Measurements from ENCODE around the gene TAC3.
A peak's percentile ranks its signal among the peaks of the same experiment; 100 is the strongest.
"Not testable (repeated sequence)": the region's sequence is repeated elsewhere in the genome, so short reads cannot be mapped to it uniquely, and the experiment has no call there.

Gene TAC3

DNA sequence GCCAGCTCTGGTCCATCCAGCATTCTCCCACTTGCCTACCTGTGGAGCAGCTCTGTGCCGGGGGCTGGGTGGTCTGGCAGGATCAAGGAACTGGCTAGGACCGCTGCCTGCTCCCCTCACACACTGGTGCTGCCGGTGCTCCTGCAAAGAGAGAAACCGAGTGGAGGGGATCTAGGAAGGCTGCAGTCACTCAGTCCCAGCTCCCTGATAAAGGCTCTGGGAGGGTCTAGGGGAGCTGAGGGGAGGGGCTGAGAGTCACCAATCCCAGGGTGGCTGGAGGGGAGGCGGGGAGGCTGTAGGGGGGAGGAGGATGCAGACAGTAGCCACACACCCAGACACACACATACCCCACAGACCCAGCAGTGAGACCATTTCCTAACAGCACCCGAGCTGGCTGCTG lies at the start of gene TAC3:
Gene TAC3, minus strand, starts transcription at position 182 of the 400 bp plus-strand sequence. CDS start 732 bp downstream, outside the sequence.
- H3K9me3 ChIP-seq (ENCODE audit: control insufficient read depth in 1 of 2, low read length in 2 of 2), result no peaks in the 10 kb centered on the region
- no peaks in the 10 kb centered on the region for H3K4me1 ChIP-seq (ENCODE audit: control insufficient read depth in 1 of 2, insufficient read depth in 2 of 2, low read length in 2 of 2)
- no peak within 1 kb of the TSS for H3K27ac ChIP-seq (ENCODE audit: low read length)
- no peak within 1 kb of the TSS for H3K4me3 ChIP-seq (ENCODE audit: low read depth in 1 of 2, low read length in 2 of 2)
- H3K27me3 ChIP-seq (ENCODE audit: low read depth, low read length), result no peaks in the 10 kb centered on the region
- H3K36me3 ChIP-seq (ENCODE audit: control insufficient read depth in 1 of 2, insufficient read depth in 2 of 2, low read length in 2 of 2), result no peaks in the 10 kb centered on the region

DNA sequence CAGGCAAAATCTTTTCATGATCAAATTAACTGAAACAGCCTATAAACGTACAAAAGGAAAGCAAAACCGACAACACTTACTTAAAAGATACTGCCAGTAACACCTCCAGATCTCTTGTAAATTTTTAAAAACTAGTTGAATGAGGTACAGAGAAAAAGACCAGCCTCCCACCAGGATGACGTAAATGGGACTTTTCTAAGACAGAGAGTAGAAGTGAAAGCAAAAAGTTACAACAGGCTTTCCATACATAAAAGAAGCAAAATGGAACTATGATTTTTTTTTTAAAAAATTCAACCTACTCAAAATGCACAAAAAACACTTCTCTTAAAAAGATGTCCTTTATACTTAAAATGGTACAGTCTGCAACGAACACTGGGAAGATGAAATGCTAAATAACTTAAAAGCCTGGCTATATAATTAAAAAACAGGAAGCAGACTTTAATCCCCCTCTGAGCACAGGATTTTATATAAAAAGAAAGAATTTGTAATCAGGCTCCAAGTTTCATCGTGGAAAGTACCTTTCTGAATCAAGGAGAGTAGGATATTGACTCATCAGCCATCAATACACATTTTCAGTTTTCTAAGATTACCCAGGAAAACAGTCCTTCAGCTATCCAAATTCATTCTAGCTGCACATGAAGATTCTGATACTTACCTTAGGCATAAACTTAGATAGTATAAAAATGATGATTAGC lies 47.8 kb upstream of the TAC3 start:
- H3K27ac ChIP-seq (ENCODE audit: low read length), result peak overlapping the region; percentile 33
- H3K9me3 ChIP-seq (ENCODE audit: control insufficient read depth in 1 of 2, low read length in 2 of 2), result no peaks in the 10 kb centered on the region
- H3K27me3 ChIP-seq (ENCODE audit: low read depth, low read length), result no peaks in the 10 kb centered on the region
- peaks cover 0 to 1% of the 10 kb centered on the region in 2 donors for H3K4me1 ChIP-seq (ENCODE audit: control insufficient read depth in 1 of 2, insufficient read depth in 2 of 2, low read length in 2 of 2)
- no peak overlapping the region for H3K4me3 ChIP-seq (ENCODE audit: low read depth in 1 of 2, low read length in 2 of 2)
- peaks cover 6 to 18% of the 10 kb centered on the region in 2 donors for H3K36me3 ChIP-seq (ENCODE audit: control insufficient read depth in 1 of 2, insufficient read depth in 2 of 2, low read length in 2 of 2)

DNA sequence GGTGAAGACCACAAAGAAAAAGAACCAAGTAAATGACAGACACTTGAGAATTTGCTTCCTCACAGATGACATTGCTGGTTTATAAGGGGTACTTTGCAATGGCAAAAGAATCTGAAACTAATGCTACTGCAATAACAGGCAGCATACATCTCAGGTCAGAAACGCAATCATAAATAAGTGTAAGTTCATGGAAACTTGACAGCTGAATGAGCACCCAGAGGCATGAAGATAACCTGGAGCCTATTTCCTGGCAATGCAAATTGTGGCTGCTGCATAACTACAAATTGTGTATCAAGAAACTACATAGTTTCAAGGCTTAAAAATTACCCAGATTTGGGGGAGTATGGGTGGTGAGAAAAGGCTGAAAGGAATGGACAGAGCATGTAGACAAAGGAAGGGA lies 42.1 kb upstream of the TAC3 start:
- H3K36me3 ChIP-seq (ENCODE audit: control insufficient read depth in 1 of 2, insufficient read depth in 2 of 2, low read length in 2 of 2), result peaks cover 10 to 14% of the 10 kb centered on the region in 2 donors

DNA sequence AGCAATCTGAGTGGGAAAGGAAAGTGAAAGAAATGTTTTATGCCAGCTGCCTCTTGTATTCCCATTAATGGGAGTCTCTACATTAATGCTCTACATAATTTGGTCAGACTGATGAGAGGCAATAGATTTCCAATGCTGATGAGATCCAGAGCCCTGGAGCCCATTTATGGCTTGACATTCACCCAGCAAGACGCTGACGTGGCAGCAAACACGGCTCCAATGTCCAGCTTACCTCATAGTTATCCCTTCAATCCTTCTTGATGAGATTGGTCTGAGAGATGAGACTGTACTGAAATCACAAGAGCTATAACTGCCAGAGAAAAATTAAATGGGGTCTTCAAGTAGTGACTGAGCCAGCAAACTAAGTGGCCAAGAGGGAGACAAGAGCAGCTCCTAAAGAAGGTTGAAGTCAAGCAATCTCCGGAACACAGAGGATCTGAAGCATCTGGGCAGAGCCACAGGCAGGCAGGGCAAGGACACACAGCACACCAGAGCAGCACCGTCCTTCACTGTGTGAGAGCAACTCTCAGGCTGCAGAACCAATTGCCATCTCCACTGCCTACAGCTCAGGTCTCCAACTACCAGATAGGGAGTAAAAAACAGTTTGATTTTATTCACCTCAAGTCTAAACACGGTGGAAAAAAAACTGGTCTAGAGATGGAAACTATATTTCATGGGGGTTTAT lies 40.9 kb upstream of the TAC3 start:
- H3K27me3 ChIP-seq (ENCODE audit: low read depth, low read length), result no peaks in the 10 kb centered on the region
- H3K9me3 ChIP-seq (ENCODE audit: control insufficient read depth in 1 of 2, low read length in 2 of 2), result no peaks in the 10 kb centered on the region
- peaks cover 10 to 14% of the 10 kb centered on the region in 2 donors for H3K36me3 ChIP-seq (ENCODE audit: control insufficient read depth in 1 of 2, insufficient read depth in 2 of 2, low read length in 2 of 2)
- H3K4me3 ChIP-seq (ENCODE audit: low read depth in 1 of 2, low read length in 2 of 2), result peak overlapping the region in 1 of 2 donors; percentile 12
- H3K4me1 ChIP-seq (ENCODE audit: control insufficient read depth in 1 of 2, insufficient read depth in 2 of 2, low read length in 2 of 2), result peaks cover 0 to 21% of the 10 kb centered on the region in 2 donors
- peak overlapping the region; percentile 78 for H3K27ac ChIP-seq (ENCODE audit: low read length)

More for the DNA sequence above, 42.1 kb upstream of the TAC3 start:
- no peaks in the 10 kb centered on the region for H3K9me3 ChIP-seq (ENCODE audit: control insufficient read depth in 1 of 2, low read length in 2 of 2)
- H3K27me3 ChIP-seq (ENCODE audit: low read depth, low read length), result no peaks in the 10 kb centered on the region
- H3K4me1 ChIP-seq (ENCODE audit: control insufficient read depth in 1 of 2, insufficient read depth in 2 of 2, low read length in 2 of 2), result peaks cover 0 to 21% of the 10 kb centered on the region in 2 donors
- no peak overlapping the region for H3K4me3 ChIP-seq (ENCODE audit: low read depth in 1 of 2, low read length in 2 of 2)
- no peak overlapping the region for H3K27ac ChIP-seq (ENCODE audit: low read length)

- no peak overlapping the region for H3K4me3 ChIP-seq (ENCODE audit: low read depth in 1 of 2, low read length in 2 of 2)
- H3K27me3 ChIP-seq (ENCODE audit: low read depth, low read length), result no peaks in the 10 kb centered on the region
- peaks cover 0 to 21% of the 10 kb centered on the region in 2 donors for H3K4me1 ChIP-seq (ENCODE audit: control insufficient read depth in 1 of 2, insufficient read depth in 2 of 2, low read length in 2 of 2)
- no peaks in the 10 kb centered on the region for H3K9me3 ChIP-seq (ENCODE audit: control insufficient read depth in 1 of 2, low read length in 2 of 2)
- H3K27ac ChIP-seq (ENCODE audit: low read length), result peak overlapping the region; percentile 78
- H3K36me3 ChIP-seq (ENCODE audit: control insufficient read depth in 1 of 2, insufficient read depth in 2 of 2, low read length in 2 of 2), result peaks cover 10 to 14% of the 10 kb centered on the region in 2 donors
Observed at GRCh38 chr12:57055824-57056223, 39.5 kb upstream of the TAC3 start.

GRCh38 chr12:57053901-57054300 lies 37.6 kb upstream of the TAC3 start:
- not testable (repeated sequence) for H3K27me3 ChIP-seq (ENCODE audit: low read depth, low read length); H3K27ac ChIP-seq (ENCODE audit: low read length); H3K4me3 ChIP-seq (ENCODE audit: low read depth in 1 of 2, low read length in 2 of 2); H3K36me3 ChIP-seq (ENCODE audit: control insufficient read depth in 1 of 2, insufficient read depth in 2 of 2, low read length in 2 of 2); H3K9me3 ChIP-seq (ENCODE audit: control insufficient read depth in 1 of 2, low read length in 2 of 2)
- peaks cover 0 to 21% of the 10 kb centered on the region in 2 donors for H3K4me1 ChIP-seq (ENCODE audit: control insufficient read depth in 1 of 2, insufficient read depth in 2 of 2, low read length in 2 of 2)

- H3K9me3 ChIP-seq (ENCODE audit: control insufficient read depth in 1 of 2, low read length in 2 of 2); H3K4me3 ChIP-seq (ENCODE audit: low read depth in 1 of 2, low read length in 2 of 2); H3K36me3 ChIP-seq (ENCODE audit: control insufficient read depth in 1 of 2, insufficient read depth in 2 of 2, low read length in 2 of 2); H3K27ac ChIP-seq (ENCODE audit: low read length); H3K27me3 ChIP-seq (ENCODE audit: low read depth, low read length): not testable (repeated sequence)
- peaks cover 0 to 21% of the 10 kb centered on the region in 2 donors for H3K4me1 ChIP-seq (ENCODE audit: control insufficient read depth in 1 of 2, insufficient read depth in 2 of 2, low read length in 2 of 2)
Observed at GRCh38 chr12:57053146-57053545, 36.8 kb upstream of the TAC3 start.

- peaks cover 0 to 5% of the 10 kb centered on the region in 2 donors for H3K4me1 ChIP-seq (ENCODE audit: control insufficient read depth in 1 of 2, insufficient read depth in 2 of 2, low read length in 2 of 2)
- no peaks in the 10 kb centered on the region for H3K9me3 ChIP-seq (ENCODE audit: control insufficient read depth in 1 of 2, low read length in 2 of 2)
- no peaks in the 10 kb centered on the region for H3K27me3 ChIP-seq (ENCODE audit: low read depth, low read length)
- no peak overlapping the region for H3K27ac ChIP-seq (ENCODE audit: low read length)
- no peaks in the 10 kb centered on the region for H3K36me3 ChIP-seq (ENCODE audit: control insufficient read depth in 1 of 2, insufficient read depth in 2 of 2, low read length in 2 of 2)
- H3K4me3 ChIP-seq (ENCODE audit: low read depth in 1 of 2, low read length in 2 of 2), result no peak overlapping the region
Observed at GRCh38 chr12:57051011-57051410, 34.7 kb upstream of the TAC3 start.

DNA sequence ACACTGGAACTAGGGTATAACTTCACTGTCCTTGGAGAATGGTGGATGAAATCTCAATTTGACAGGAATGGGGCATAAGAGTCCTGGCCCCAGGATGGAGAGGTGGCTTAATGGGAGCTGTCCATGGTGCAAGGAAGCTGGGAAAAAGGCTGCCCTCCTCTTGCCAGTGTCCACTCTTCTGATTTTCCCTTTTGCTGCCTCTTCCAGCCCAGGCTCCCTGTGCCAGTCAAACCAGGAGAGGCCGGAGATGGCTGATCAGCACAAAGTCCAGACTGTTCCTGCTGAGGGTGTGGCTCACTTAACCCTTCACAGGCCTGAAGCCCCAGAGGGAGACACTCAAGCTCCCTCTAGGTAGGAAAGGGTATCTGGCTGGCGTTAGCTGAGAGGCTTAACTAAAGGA lies 33.6 kb upstream of the TAC3 start, which contains the start of gene MYO1A:
Gene MYO1A, minus strand, starts transcription at position 240 of the 400 bp plus-strand sequence. CDS start 1,806 bp downstream, outside the sequence.
- Histone ChIP-seq H3K27me3 (ENCODE audit: low read depth, low read length) (no peaks in the 10 kb centered on the region), H3K9me3 (ENCODE audit: control insufficient read depth in 1 of 2, low read length in 2 of 2) (no peaks in the 10 kb centered on the region), H3K27ac (ENCODE audit: low read length) (peak within 1 kb of the TSS; percentile 36), H3K4me1 (ENCODE audit: control insufficient read depth in 1 of 2, insufficient read depth in 2 of 2, low read length in 2 of 2) (no peaks in the 10 kb centered on the region), H3K36me3 (ENCODE audit: control insufficient read depth in 1 of 2, insufficient read depth in 2 of 2, low read length in 2 of 2) (no peaks in the 10 kb centered on the region), H3K4me3 (ENCODE audit: low read depth in 1 of 2, low read length in 2 of 2) (peak within 1 kb of the TSS in 1 of 2 donors; percentile 40)

DNA sequence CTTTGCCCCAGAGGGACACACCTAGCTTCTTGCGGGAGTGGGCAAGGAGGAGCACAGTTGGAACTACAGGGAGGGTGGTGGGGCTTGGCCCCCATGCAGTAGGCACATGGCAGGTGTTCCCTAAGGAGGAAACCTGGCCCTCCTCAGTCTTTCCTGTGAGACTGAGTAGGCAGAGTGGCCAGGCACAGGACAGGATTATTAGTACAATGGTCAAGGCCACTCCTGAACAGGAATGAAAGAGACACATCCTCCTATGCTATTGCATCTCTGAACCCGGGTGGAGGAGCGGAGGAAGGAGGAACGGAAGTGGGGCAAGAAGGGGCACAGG lies 32.8 kb upstream of the TAC3 start:
- Histone ChIP-seq H3K9me3 (ENCODE audit: control insufficient read depth in 1 of 2, low read length in 2 of 2) (no peaks in the 10 kb centered on the region), H3K4me3 (ENCODE audit: low read depth in 1 of 2, low read length in 2 of 2) (peak overlapping the region in 1 of 2 donors; percentile 40), H3K4me1 (ENCODE audit: control insufficient read depth in 1 of 2, insufficient read depth in 2 of 2, low read length in 2 of 2) (no peaks in the 10 kb centered on the region), H3K27ac (ENCODE audit: low read length) (peak overlapping the region; percentile 36), H3K36me3 (ENCODE audit: control insufficient read depth in 1 of 2, insufficient read depth in 2 of 2, low read length in 2 of 2) (no peaks in the 10 kb centered on the region), H3K27me3 (ENCODE audit: low read depth, low read length) (no peaks in the 10 kb centered on the region)

DNA sequence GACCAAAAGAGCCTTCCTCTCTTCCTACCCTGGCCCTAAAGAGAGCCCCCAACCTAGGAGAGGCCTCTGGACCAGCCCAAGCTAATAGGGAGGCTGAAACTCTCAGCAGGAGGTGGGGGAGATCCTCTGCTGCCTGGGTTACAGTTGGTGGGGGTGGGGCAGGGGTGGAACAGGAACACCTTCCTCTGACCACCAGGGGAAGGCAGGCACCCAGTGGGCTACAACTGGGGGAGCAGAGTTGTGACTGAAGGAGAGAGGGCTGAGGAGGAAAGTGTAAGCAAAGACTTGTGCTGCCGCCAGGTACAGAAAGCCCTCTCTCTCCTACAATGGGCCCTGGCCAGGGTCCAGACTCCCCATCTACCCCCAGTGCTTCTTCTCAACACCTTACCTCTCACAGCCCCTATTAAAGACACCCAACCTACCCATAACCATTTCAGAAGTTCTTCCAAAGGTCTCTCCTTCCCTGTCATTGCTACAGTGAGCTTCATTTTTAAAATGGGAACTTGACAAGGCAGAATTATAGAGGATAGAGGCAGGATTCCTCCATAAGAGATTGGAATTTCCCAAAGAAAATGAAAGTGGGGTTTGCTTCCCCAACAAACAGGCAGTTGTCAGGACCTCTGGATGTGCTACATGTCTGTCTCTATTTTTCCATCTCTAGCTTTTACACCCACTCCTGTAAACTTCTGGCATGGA lies 32.2 kb upstream of the TAC3 start:
- H3K36me3 ChIP-seq (ENCODE audit: control insufficient read depth in 1 of 2, insufficient read depth in 2 of 2, low read length in 2 of 2), result no peaks in the 10 kb centered on the region
- H3K9me3 ChIP-seq (ENCODE audit: control insufficient read depth in 1 of 2, low read length in 2 of 2), result no peaks in the 10 kb centered on the region
- no peaks in the 10 kb centered on the region for H3K27me3 ChIP-seq (ENCODE audit: low read depth, low read length)
- H3K4me3 ChIP-seq (ENCODE audit: low read depth in 1 of 2, low read length in 2 of 2), result peak overlapping the region in 1 of 2 donors; percentile 40
- no peaks in the 10 kb centered on the region for H3K4me1 ChIP-seq (ENCODE audit: control insufficient read depth in 1 of 2, insufficient read depth in 2 of 2, low read length in 2 of 2)
- peak overlapping the region; percentile 36 for H3K27ac ChIP-seq (ENCODE audit: low read length)
